ENCODE data around the gene CASQ1.

Gene CASQ1

GRCh38 chr1:160226623-160227022 is 36.2 kb downstream of the CASQ1 start:
- no peak for DNase-seq (ENCODE audit: low read depth, low spot score)

DNA sequence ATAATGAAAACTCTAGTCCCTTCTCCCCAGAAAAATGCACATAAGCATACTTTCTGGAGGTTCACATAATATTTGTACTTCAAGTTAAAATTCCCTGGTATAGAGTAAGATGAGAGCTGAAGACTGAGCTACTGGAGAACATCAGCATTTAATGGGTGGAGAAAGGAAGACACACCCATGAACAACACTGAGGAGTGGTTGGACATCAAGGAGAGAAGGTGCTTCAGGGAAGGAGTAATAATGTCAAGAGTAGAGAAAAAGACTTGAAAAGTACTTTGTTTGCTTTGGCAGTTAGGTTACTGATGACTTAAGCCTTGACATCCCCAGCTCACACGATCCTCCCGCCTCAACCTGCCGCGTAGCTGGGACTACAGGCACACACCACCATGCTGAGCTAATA is 36.7 kb downstream of the CASQ1 start:
- no peak for DNase-seq (ENCODE audit: low read depth, low spot score)

- DNase-seq (ENCODE audit: low read depth, low spot score) = no peak
Measured at GRCh38 chr1:160227561-160227960, 37.2 kb downstream of the CASQ1 start.

- no peak for DNase-seq (ENCODE audit: low read depth, low spot score)
Measured at GRCh38 chr1:160228431-160228830, 38.1 kb downstream of the CASQ1 start.

- DNase-seq (ENCODE audit: low read depth, low spot score) = no peak
Measured at GRCh38 chr1:160232911-160233310, 42.5 kb downstream of the CASQ1 start.

- no peak for DNase-seq (ENCODE audit: low read depth, low spot score)
Measured at GRCh38 chr1:160236806-160237205, 46.4 kb downstream of the CASQ1 start.

GRCh38 chr1:160237558-160237957 is 47.2 kb downstream of the CASQ1 start:
- no peak for DNase-seq (ENCODE audit: low read depth, low spot score)

GRCh38 chr1:160238408-160238807 is 48.0 kb downstream of the CASQ1 start:
- no peak for DNase-seq (ENCODE audit: low read depth, low spot score)

GRCh38 chr1:160239582-160240299 is 49.4 kb downstream of the CASQ1 start:
- DNase-seq (ENCODE audit: low read depth, low spot score) = no peak

DNA sequence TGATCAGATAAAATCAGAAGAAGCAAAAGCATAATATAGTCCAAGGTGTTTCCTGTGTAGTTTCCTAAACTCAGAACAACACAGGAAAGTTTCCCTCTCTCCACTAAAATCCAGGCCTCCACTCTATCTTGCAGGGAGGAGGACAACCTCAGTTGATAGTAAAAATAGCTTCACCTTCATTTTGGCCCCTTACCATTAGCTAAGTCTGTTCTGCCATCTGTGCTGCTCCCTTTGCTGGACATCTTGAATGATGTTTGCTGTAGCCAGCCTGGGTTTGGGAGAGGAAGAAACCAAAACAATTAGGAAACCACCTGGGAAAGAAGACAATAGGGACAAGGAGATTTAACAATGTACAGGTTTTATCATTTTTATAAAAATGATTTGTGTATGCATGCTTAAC is 53.4 kb downstream of the CASQ1 start:
- no peak for DNase-seq (ENCODE audit: low read depth, low spot score)

GRCh38 chr1:160244209-160244608 is 53.8 kb downstream of the CASQ1 start:
- DNase-seq (ENCODE audit: low read depth, low spot score) = no peak

GRCh38 chr1:160245434-160245833 is 55.1 kb downstream of the CASQ1 start:
- no peak for DNase-seq (ENCODE audit: low read depth, low spot score)

- DNase-seq (ENCODE audit: low read depth, low spot score) = no peak
Measured at GRCh38 chr1:160247053-160247452, 56.7 kb downstream of the CASQ1 start.

DNA sequence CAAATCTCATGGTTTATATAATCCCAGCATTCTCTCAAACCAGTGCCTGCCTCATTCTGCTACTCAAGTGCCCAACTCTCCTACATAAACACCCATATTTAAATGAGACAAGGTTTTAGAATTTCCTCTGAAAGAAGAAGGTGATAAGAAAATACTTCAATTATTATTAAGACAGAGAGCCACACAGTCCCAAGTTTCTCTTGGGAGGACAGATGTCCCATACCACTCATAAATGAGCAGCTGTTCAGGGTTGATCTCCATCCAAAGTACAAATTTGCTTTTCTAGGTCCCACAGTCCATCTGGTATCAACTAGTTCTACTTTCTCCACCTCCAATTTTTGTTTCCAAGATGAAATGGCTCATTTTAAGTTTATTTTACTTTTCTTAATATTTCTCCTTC is 60.6 kb downstream of the CASQ1 start:
- no peak for DNase-seq (ENCODE audit: low read depth, low spot score)

Data from smooth muscle cell of the brain vasculature (primary cell).